Retinal pigment epithelial cell (primary cell): ENCODE measurements around the gene CEMIP.

Experiments used
- DNase-seq: peaks from one replicate; pipeline ENCODE4 v3.0.0-alpha.2; 2010; ENCODE audit warnings: low read depth
- H3K4me3 ChIP-seq: 2 replicates; pipeline ENCODE4 v1.5.1; 2011; ENCODE audit warnings: mild to moderate bottlenecking, low read length, control low read depth, moderate library complexity
- TF ChIP-seq, protein P1 (sequence below): conservative IDR thresholded peaks from 2 replicates; pipeline ENCODE4 v1.5.1; 2011; ENCODE audit warnings: low read depth, low read length, control low read depth, inconsistent platforms

CEMIP gene

DNA sequence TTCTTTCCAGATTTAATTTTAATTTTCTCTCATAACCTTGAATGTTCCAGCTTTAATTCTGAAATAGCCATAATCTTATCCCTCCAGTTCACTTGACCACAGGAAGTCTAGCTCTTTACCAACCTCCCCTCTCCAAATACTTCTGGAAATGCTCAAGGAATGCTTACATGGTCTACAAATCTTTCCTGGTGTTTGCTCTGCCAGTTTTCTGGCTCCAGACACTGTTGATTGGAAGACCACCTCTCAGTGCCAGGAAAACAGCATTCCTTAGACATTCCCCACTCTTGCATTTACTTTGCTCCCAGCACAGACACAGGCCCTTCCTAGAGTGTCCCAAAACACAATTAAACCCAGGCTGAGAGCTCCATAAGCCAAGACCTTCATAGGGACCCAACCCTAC lies 111.8 kb downstream of the CEMIP start:
- H3K4me3 ChIP-seq, result no peak overlapping the region
- TF ChIP-seq, protein P1, sequence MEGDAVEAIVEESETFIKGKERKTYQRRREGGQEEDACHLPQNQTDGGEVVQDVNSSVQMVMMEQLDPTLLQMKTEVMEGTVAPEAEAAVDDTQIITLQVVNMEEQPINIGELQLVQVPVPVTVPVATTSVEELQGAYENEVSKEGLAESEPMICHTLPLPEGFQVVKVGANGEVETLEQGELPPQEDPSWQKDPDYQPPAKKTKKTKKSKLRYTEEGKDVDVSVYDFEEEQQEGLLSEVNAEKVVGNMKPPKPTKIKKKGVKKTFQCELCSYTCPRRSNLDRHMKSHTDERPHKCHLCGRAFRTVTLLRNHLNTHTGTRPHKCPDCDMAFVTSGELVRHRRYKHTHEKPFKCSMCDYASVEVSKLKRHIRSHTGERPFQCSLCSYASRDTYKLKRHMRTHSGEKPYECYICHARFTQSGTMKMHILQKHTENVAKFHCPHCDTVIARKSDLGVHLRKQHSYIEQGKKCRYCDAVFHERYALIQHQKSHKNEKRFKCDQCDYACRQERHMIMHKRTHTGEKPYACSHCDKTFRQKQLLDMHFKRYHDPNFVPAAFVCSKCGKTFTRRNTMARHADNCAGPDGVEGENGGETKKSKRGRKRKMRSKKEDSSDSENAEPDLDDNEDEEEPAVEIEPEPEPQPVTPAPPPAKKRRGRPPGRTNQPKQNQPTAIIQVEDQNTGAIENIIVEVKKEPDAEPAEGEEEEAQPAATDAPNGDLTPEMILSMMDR, result no peak
- no peak for DNase-seq

DNA sequence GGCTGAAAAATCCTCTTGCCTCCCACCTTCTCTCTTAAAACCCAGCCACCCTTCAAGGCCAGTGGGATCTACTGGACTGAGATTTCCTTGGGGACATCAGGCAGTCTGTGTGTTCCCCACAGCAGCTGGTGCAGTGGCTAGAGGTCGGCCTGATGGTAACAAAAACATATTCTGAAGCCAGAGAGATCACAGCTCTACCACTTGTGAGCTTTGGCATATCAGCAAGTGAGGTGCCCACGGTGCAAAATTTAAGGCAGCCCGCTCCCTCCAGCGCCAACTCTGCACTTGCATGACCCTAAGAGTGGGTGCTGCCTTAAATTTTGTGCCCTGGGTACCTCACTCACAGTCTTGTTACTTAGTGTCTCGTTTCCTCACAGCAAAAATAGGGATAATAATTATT lies 113.2 kb downstream of the CEMIP start:
- H3K4me3 ChIP-seq, result no peak overlapping the region
- DNase-seq, result no peak
- TF ChIP-seq, protein P1, result no peak

DNA sequence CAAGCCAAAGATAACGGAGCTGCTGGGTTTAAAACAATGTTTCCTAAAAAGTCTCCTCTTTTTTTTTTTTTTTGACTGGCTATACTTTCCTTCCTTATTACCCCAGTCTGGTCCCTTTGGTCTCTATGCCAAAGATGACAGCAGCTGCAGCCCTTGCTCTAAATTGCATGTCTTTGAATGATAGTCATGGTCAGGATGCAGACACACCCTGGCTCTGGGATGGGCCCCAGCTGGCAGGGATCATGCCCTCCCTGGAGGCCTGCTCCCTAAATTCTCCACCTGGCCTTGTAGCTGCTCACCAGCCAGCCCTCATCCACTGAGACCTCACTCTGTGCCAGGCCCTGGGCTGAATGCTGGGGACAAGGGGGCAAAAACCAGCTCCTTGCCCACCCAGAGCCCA lies 114.6 kb downstream of the CEMIP start:
- no peak for DNase-seq

DNA sequence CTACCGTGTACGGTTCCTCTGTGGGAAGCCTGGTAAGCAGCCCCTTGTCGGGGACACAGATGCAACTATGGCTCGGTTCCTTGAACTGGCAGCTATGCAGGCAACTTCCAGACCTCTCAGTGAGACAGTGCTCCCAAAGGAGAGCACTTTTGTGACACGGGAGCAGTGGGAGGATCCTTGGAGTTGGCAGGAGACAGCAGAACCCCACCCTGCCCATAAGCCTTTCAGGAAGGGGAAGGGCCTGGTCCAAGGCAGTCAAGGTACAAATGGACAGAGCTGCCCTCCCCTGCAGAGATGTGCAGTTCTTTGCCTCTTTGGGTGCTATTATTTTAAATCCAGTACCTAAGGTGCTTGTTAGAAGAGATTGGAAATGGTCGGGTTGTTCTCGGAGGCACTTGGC lies 115.9 kb downstream of the CEMIP start:
- H3K4me3 ChIP-seq, result no peak overlapping the region
- DNase-seq, result no peak
- TF ChIP-seq, protein P1, result no peak

More for the DNA sequence above, 114.6 kb downstream of the CEMIP start:
- TF ChIP-seq, protein P1, result no peak
- no peak overlapping the region for H3K4me3 ChIP-seq

DNA sequence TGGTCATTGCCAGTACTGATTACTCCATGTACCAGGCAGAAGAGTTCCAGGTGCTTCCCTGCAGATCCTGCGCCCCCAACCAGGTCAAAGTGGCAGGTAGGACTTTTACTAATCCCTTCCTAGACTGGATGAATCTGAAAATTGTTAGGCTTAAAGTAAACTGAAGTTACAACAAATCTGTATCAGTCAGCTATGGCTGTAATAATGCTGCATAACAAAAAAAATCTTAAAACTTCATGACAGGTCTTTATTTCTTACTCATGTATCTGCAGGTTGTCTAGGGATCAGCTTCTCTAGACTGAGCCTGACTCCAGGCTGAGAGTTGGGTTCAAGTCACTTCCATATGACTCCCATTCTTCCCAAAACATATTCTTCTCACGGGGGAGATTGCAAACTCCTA lies 116.8 kb downstream of the CEMIP start:
- no peak overlapping the region for H3K4me3 ChIP-seq
- no peak for DNase-seq
- TF ChIP-seq, protein P1, result no peak

DNA sequence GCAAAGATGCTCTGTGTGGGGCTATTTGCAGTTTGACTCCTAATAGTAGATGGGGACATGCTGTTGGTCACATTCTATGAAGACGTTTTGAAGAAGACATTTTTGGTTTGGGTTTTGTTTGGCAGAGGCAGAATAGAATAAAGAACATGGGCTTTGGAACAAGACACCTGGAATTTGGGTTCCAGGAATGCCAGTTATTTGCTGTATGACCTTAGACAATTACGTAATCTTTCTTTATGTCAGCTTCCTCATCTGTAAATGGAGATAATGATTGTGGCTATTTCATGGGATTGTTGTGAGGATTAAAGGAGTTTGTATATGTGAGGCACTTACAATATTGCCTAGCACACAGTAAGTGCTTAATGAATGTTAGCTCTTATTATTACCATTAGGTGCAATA lies 118.9 kb downstream of the CEMIP start:
- H3K4me3 ChIP-seq, result no peak overlapping the region
- TF ChIP-seq, protein P1, result no peak
- DNase-seq, result no peak

DNA sequence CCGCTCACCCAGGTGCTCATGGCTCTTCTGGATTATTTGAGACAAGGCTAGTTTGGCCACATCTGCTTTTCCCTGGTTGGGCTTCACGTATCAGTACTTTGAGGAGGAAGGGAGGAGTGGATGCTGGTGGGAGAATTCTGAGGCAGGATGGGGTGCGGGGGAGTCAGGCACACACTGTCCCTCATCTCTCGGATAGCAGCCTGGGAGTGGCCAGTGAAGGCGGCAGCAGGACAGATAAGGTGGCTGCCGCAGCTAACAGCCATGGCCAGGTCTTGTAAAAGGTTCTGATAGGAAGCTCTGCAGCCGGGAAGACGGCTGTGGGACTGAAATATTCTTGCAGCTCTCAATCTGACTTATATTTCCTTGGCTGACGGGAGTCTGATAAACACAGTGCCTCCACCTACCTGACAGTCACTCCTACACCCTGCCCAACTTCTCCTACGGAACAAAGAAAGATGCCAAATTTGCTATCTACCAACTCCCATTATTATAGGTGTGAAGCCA lies 123.2 kb downstream of the CEMIP start:
- H3K4me3 ChIP-seq, result no peak overlapping the region
- TF ChIP-seq, protein P1, result no peak
- no peak for DNase-seq
